ENCODE measurements around the gene MDH1B. TPM values are rescaled to one million over a fixed set of nuclear protein-coding genes. Genes with fewer than 3 reads are reported as not detected.
A peak's percentile ranks its signal among the peaks of the same experiment; 100 is the strongest.

Gene MDH1B
- total and polyA plus RNA-seq, 12 donors, result 0.12 to 2.8 (median 1.0) TPM

GRCh38 chr2:206792645-206793044 is 27.5 kb upstream of the MDH1B start:
- Histone ChIP-seq H3K27ac (no peak overlapping the region), H3K36me3 (peaks cover 0 to 88% (median 49%) of the 10 kb centered on the region in 9 donors), H3K4me1 (peaks cover 0 to 5% (median 0%) of the 10 kb centered on the region in 9 donors), H3K4me3 (no peak overlapping the region), H3K9me3 (no peaks in the 10 kb centered on the region), H3K27me3 (no peaks in the 10 kb centered on the region)
- ATAC-seq (no peak), DNase-seq (no peak)
- no peak for TF ChIP-seq CTCF (IDR thresholded peaks at IDR 0.05)
- intact Hi-C loops (cut with DNase I), result loop anchor here in 1 of 10 donors (10.0 kb wide), 1 partner anchor 182 kb away; no protein-coding TSS in a partner anchor
- 90% methylated on average over 5 of the region's 5 CpGs for WGBS, 2 donors

GRCh38 chr2:206790311-206790935 is 25.3 kb upstream of the MDH1B start:
- TF ChIP-seq CTCF (IDR thresholded peaks at IDR 0.05), result no peak
- DNase-seq (no peak), ATAC-seq (no peak)
- no peak overlapping the region for H3K27ac ChIP-seq
- H3K4me3 ChIP-seq, result no peak overlapping the region
- WGBS, 2 donors, result 87% methylated on average over 3 of the region's 3 CpGs
- peaks cover 0 to 98% (median 54%) of the 10 kb centered on the region in 9 donors for H3K36me3 ChIP-seq
- H3K4me1 ChIP-seq, result no peaks in the 10 kb centered on the region
- intact Hi-C loops (cut with DNase I), result loop anchor here in 1 of 10 donors (10.0 kb wide), 1 partner anchor 184 kb away; no protein-coding TSS in a partner anchor
- H3K9me3 ChIP-seq, result no peaks in the 10 kb centered on the region
- no peaks in the 10 kb centered on the region for H3K27me3 ChIP-seq

- WGBS, 2 donors, result 89 to 90% methylated on average over 7 of the region's 7 CpGs
- no peak for DNase-seq
- no peak overlapping the region for H3K4me3 ChIP-seq
- ATAC-seq, result no peak
- H3K27me3 ChIP-seq, result no peaks in the 10 kb centered on the region
- no peaks in the 10 kb centered on the region for H3K4me1 ChIP-seq
- H3K9me3 ChIP-seq, result peaks cover 0 to 16% (median 9%) of the 10 kb centered on the region in 11 donors
- peaks cover 0 to 100% (median 42%) of the 10 kb centered on the region in 9 donors for H3K36me3 ChIP-seq
- intact Hi-C loops (cut with DNase I), result loop anchor here in 7 of 10 donors (5.0 kb wide), 2 partner anchors 87 to 92 kb away; no protein-coding TSS in a partner anchor
- no peak overlapping the region for H3K27ac ChIP-seq
- TF ChIP-seq CTCF (IDR thresholded peaks at IDR 0.05), result no peak
These were observed 19.6 kb upstream of the MDH1B start for GRCh38 chr2:206784559-206785353.

GRCh38 chr2:206783718-206784117 is 18.6 kb upstream of the MDH1B start:
- TF ChIP-seq CTCF (IDR thresholded peaks at IDR 0.05), result peak in 8 of 9 donors; percentile 7 to 48 (median 39)
- intact Hi-C loops (cut with DNase I), result loop anchor here in 7 of 10 donors (5.0 kb wide), 2 partner anchors 86 to 91 kb away; no protein-coding TSS in a partner anchor

More at GRCh38 chr2:206783718-206784117, 18.6 kb upstream of the MDH1B start:
- Histone ChIP-seq H3K27me3 (no peaks in the 10 kb centered on the region), H3K27ac (no peak overlapping the region), H3K36me3 (peaks cover 0 to 100% (median 38%) of the 10 kb centered on the region in 9 donors), H3K9me3 (peaks cover 0 to 21% (median 9%) of the 10 kb centered on the region in 11 donors), H3K4me3 (no peak overlapping the region), H3K4me1 (no peaks in the 10 kb centered on the region)
- DNase-seq (no peak), ATAC-seq (no peak)
- WGBS, 2 donors, result 64 to 71% methylated on average over 2 of the region's 2 CpGs
